H9 (cell line): ENCODE data around the gene LUZP2. TPM values are rescaled to one million over a fixed set of nuclear protein-coding genes. Genes with fewer than 3 reads are reported as not detected.

Experiments used
- DNase-seq: peaks from one replicate; pipeline ENCODE4 v3.0.0-alpha.2; 2017
- H2AFZ ChIP-seq: one replicate; pipeline ENCODE4 v1.6.1; 2013; ENCODE audit warnings: mild to moderate bottlenecking, low read length, control low read depth, moderate library complexity
- H2AK5ac ChIP-seq: 2 replicates; pipeline ENCODE4 v1.6.1; 2013; ENCODE audit warnings: low read length, control low read depth, mixed read lengths; ENCODE audit not compliant: insufficient read length
- H2BK120ac ChIP-seq: one replicate; pipeline ENCODE4 v1.6.1; 2013; ENCODE audit warnings: low read depth, mild to moderate bottlenecking, low read length, control low read depth, inconsistent platforms; ENCODE audit not compliant: poor library complexity, severe bottlenecking
- H2BK12ac ChIP-seq: 2 replicates; pipeline ENCODE4 v1.6.1; 2013; ENCODE audit warnings: low read length, control low read depth, mixed read lengths, low read depth; ENCODE audit not compliant: insufficient read length
- H2BK15ac ChIP-seq: 2 replicates; pipeline ENCODE4 v1.6.1; 2013; ENCODE audit warnings: low read depth, low read length, control low read depth
- H2BK20ac ChIP-seq: one replicate; pipeline ENCODE4 v1.6.1; 2013; ENCODE audit warnings: low read depth, mild to moderate bottlenecking, low read length, control low read depth, inconsistent platforms; ENCODE audit not compliant: poor library complexity, severe bottlenecking
- H2BK5ac ChIP-seq: 2 replicates; pipeline ENCODE4 v1.6.1; 2013; ENCODE audit warnings: low read length, control low read depth, mixed read lengths; ENCODE audit not compliant: insufficient read length
- H3K14ac ChIP-seq: 2 replicates; pipeline ENCODE4 v1.6.1; 2013; ENCODE audit warnings: low read length, control low read depth; ENCODE audit not compliant: insufficient read depth
- H3K18ac ChIP-seq: 2 replicates; pipeline ENCODE4 v1.6.1; 2013; ENCODE audit warnings: low read depth, mild to moderate bottlenecking, mixed read lengths, low read length, control low read depth; ENCODE audit not compliant: insufficient read length
- H3K23ac ChIP-seq: 2 replicates; pipeline ENCODE4 v1.6.1; 2013; ENCODE audit warnings: low read length, control low read depth, mixed read lengths, low read depth; ENCODE audit not compliant: insufficient read length
- H3K23me2 ChIP-seq: 2 replicates; pipeline ENCODE4 v1.6.1; 2013; ENCODE audit warnings: low read depth, mild to moderate bottlenecking, mixed read lengths, low read length, control low read depth; ENCODE audit not compliant: insufficient read length, poor library complexity, severe bottlenecking
- H3K27ac ChIP-seq: 2 replicates; pipeline ENCODE4 v1.5.1; 2013; ENCODE audit warnings: low read length, control low read depth, mixed read lengths, low read depth; ENCODE audit not compliant: insufficient read length
- H3K27me3 ChIP-seq: 2 replicates; pipeline ENCODE4 v1.6.1; 2013; ENCODE audit warnings: low read length, control low read depth, inconsistent platforms; ENCODE audit not compliant: insufficient read depth
- H3K4ac ChIP-seq: 2 replicates; pipeline ENCODE4 v1.6.1; 2013; ENCODE audit warnings: low read depth, mild to moderate bottlenecking, control low read depth, inconsistent platforms, low read length, moderate library complexity
- H3K4me1 ChIP-seq: 2 replicates; pipeline ENCODE4 v1.6.1; 2013; ENCODE audit warnings: low read length, control low read depth, inconsistent platforms; ENCODE audit not compliant: insufficient read depth
- H3K4me2 ChIP-seq: 2 replicates; pipeline ENCODE4 v1.6.1; 2013; ENCODE audit warnings: low read length, control low read depth, mixed read lengths; ENCODE audit not compliant: insufficient read length, insufficient read depth
- H3K56ac ChIP-seq: 2 replicates; pipeline ENCODE4 v1.6.1; 2013; ENCODE audit warnings: low read depth, mild to moderate bottlenecking, mixed read lengths, low read length, control low read depth; ENCODE audit not compliant: insufficient read length
- H3K79me1 ChIP-seq: 2 replicates; pipeline ENCODE4 v1.6.1; 2013; ENCODE audit warnings: low read depth, mild to moderate bottlenecking, moderate library complexity, low read length, control low read depth, inconsistent platforms; ENCODE audit not compliant: insufficient read depth, poor library complexity, severe bottlenecking
- H3K79me2 ChIP-seq: 2 replicates; pipeline ENCODE4 v1.6.1; 2013; ENCODE audit warnings: low read length, control low read depth, inconsistent platforms; ENCODE audit not compliant: insufficient read depth
- H3K9ac ChIP-seq: 2 replicates; pipeline ENCODE4 v1.6.1; 2013; ENCODE audit warnings: low read length, control low read depth, mixed read lengths; ENCODE audit not compliant: insufficient read length; ENCODE audit errors: extremely low read depth
- H3K9me3 ChIP-seq: one replicate; pipeline ENCODE4 v1.6.1; 2013; ENCODE audit warnings: low read depth, low read length, inconsistent platforms; ENCODE audit not compliant: control insufficient read depth
- H3T11ph ChIP-seq: one replicate; pipeline ENCODE4 v1.6.1; 2013; ENCODE audit warnings: mild to moderate bottlenecking, low read length, control low read depth, inconsistent platforms
- H4K20me1 ChIP-seq: one replicate; pipeline ENCODE4 v1.6.1; 2013; ENCODE audit not compliant: control insufficient read depth, insufficient read length, insufficient read depth
- H4K5ac ChIP-seq: 2 replicates; pipeline ENCODE4 v1.6.1; 2013; ENCODE audit warnings: low read depth, mild to moderate bottlenecking, mixed read lengths, low read length, control low read depth; ENCODE audit not compliant: insufficient read length
- H4K8ac ChIP-seq: replicated peaks from 2 replicates; pipeline ENCODE4 v1.6.1; 2013; ENCODE audit warnings: low read length, control low read depth, mixed read lengths, low read depth; ENCODE audit not compliant: insufficient read length
- H4K91ac ChIP-seq: 2 replicates; pipeline ENCODE4 v1.6.1; 2013; ENCODE audit warnings: low read depth, mild to moderate bottlenecking, moderate library complexity, mixed read lengths, low read length, control low read depth; ENCODE audit not compliant: insufficient read length
- H3K27ac Mint-ChIP-seq, 3 experiments: 2 replicates in 2 of 3; 3 replicates in 1 of 3; pipeline ENCODE4 v1.8.0; 2020 to 2021; ENCODE audit warnings: mixed read lengths in 3 of 3, mild to moderate bottlenecking in 1 of 3, moderate library complexity in 1 of 3
- H3K27me3 Mint-ChIP-seq: 2 replicates; pipeline ENCODE4 v1.8.0; 2021; ENCODE audit warnings: low read depth, mild to moderate bottlenecking, moderate library complexity, mixed read lengths
- H3K36me3 Mint-ChIP-seq, 3 experiments: 2 replicates in 2 of 3; 3 replicates in 1 of 3; pipeline ENCODE4 v1.8.0; 2020 to 2021; ENCODE audit warnings: low read depth in 3 of 3, mixed read lengths in 3 of 3; ENCODE audit not compliant: insufficient read depth in 1 of 3
- H3K4me1 Mint-ChIP-seq, 2 experiments: 2 replicates each; pipeline ENCODE4 v1.8.0; 2020; ENCODE audit warnings: mixed read lengths in 2 of 2
- H3K4me3 Mint-ChIP-seq, 2 experiments: 2 replicates in 1 of 2; 3 replicates in 1 of 2; pipeline ENCODE4 v1.8.0; 2020 to 2021; ENCODE audit warnings: mild to moderate bottlenecking in 2 of 2, mixed read lengths in 2 of 2, moderate library complexity in 1 of 2
- H3K9me3 Mint-ChIP-seq, 2 experiments: 2 replicates in 1 of 2; 3 replicates in 1 of 2; pipeline ENCODE4 v1.8.0; 2020; ENCODE audit warnings: mild to moderate bottlenecking in 2 of 2, mixed read lengths in 2 of 2, moderate library complexity in 1 of 2
- WGBS: extraction: QIAGEN DNeasy Blood & Tissue Kit; methylation state at CpG from one replicate; pipeline ENCODE4 v1.1.7; 2013; ENCODE audit warnings: missing lambda C conversion rate, low lambda C conversion rate, mixed read lengths; ENCODE audit not compliant: insufficient read length; ENCODE audit errors: extremely low coverage; 5-methylcytosine and 5-hydroxymethylcytosine counted together
- total RNA-seq: library from RNA; stranded (reverse); gene quantifications from 2 replicates; pipeline ENCODE4 v1.2.1, GENCODE V29; 2021
- TF ChIP-seq, protein P1 (sequence below): fragments of 200-600 bp; sonication (generic); conservative IDR thresholded peaks from 3 replicates; pipeline ENCODE4 v1.8.0; 2021; ENCODE audit warnings: antibody characterized with exemption, mild to moderate bottlenecking

The LUZP2 gene
- total RNA-seq, 1 experiment from 2014 or later = 25.4 TPM

DNA sequence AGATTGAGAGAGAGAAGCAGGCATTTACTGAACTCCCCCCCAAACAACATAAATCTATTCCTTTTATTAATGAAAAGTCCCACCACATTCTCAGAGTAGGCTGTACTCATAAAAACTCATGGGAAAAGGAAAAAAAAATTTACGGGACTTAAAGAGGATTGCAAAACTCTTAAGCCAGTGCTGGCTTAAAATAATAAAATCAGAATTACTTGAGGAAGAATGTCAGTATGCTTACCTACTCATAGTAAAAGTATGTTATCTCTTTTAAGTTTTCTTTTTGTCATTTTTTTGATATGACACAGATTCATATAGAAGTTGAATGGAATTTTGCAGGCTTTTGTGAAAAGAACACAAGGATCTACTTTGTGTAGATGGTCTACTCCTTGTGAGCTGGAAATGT, 126.3 kb downstream of the LUZP2 start:
- H3K9me3 Mint-ChIP-seq = no peaks in the 10 kb centered on the region
- Histone ChIP-seq H3T11ph (no peak overlapping the region), H3K9me3 (no peaks in the 10 kb centered on the region), H2BK120ac (no peak overlapping the region), H3K27me3 (no peaks in the 10 kb centered on the region), H3K79me2 (no peaks in the 10 kb centered on the region), H3K23me2 (no peaks in the 10 kb centered on the region), H3K4me2 (no peak overlapping the region), H3K14ac (no peak overlapping the region), H3K9ac (no peak overlapping the region), H3K79me1 (no peaks in the 10 kb centered on the region), H3K56ac (no peak overlapping the region), H4K8ac (no peak overlapping the region), H3K27ac (no peak overlapping the region), H2BK20ac (no peak overlapping the region), H4K5ac (no peak overlapping the region), H2AFZ (no peak overlapping the region), H2BK5ac (no peak overlapping the region), H3K4me1 (no peaks in the 10 kb centered on the region), H2BK15ac (no peak overlapping the region), H3K18ac (no peak overlapping the region), H2AK5ac (no peak overlapping the region), H4K91ac (no peak overlapping the region), H2BK12ac (no peak overlapping the region), H3K4ac (no peak overlapping the region), H3K23ac (no peak overlapping the region), H4K20me1 (no peaks in the 10 kb centered on the region)
- H3K4me1 Mint-ChIP-seq = peaks cover 3 to 12% of the 10 kb centered on the region in 2 experiments
- no peak for DNase-seq
- no CpG with 5 or more reads among the region's 1 CpG for WGBS
- H3K4me3 Mint-ChIP-seq = no peak overlapping the region
- H3K27ac Mint-ChIP-seq = 0 out of 7 replicates have a peak overlapping the region, but pooled peaks of 1 of the 3 experiments have one; percentile 4
- TF ChIP-seq, protein P1, sequence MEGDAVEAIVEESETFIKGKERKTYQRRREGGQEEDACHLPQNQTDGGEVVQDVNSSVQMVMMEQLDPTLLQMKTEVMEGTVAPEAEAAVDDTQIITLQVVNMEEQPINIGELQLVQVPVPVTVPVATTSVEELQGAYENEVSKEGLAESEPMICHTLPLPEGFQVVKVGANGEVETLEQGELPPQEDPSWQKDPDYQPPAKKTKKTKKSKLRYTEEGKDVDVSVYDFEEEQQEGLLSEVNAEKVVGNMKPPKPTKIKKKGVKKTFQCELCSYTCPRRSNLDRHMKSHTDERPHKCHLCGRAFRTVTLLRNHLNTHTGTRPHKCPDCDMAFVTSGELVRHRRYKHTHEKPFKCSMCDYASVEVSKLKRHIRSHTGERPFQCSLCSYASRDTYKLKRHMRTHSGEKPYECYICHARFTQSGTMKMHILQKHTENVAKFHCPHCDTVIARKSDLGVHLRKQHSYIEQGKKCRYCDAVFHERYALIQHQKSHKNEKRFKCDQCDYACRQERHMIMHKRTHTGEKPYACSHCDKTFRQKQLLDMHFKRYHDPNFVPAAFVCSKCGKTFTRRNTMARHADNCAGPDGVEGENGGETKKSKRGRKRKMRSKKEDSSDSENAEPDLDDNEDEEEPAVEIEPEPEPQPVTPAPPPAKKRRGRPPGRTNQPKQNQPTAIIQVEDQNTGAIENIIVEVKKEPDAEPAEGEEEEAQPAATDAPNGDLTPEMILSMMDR = no peak
- no peaks in the 10 kb centered on the region for H3K27me3 Mint-ChIP-seq
- no peaks in the 10 kb centered on the region; a peak in 1 of 7 replicates for H3K36me3 Mint-ChIP-seq
